Thymus (tissue), 11 donors: ENCODE data around the gene ZIC5. TPM values are rescaled to one million over a fixed set of nuclear protein-coding genes. Genes with fewer than 3 reads are reported as not detected.
A peak's percentile ranks its signal among the peaks of the same experiment; 100 is the strongest.

Source experiments
- DNase-seq, 9 donors: peaks; one replicate each; pipeline ENCODE4 v3.0.0-alpha.2; 2013; ENCODE audit warnings: low spot score in 9 of 9, low read depth in 6 of 9, missing footprints in 1 of 9
- H3K27ac ChIP-seq, 2 donors: one replicate each; pipeline ENCODE4 v1.5.1; 2013; ENCODE audit warnings: control low read depth in 1 of 2, low read depth in 1 of 2, low read length in 1 of 2, mild to moderate bottlenecking in 1 of 2, moderate library complexity in 1 of 2
- H3K27me3 ChIP-seq, 2 donors: one replicate each; pipeline ENCODE4 v1.5.1; 2013; ENCODE audit warnings: low read length in 1 of 2; ENCODE audit not compliant: control insufficient read depth in 2 of 2, insufficient read depth in 1 of 2
- H3K36me3 ChIP-seq, 2 donors: one replicate each; pipeline ENCODE4 v1.5.1; 2013; ENCODE audit warnings: low read length in 1 of 2, mild to moderate bottlenecking in 1 of 2, moderate library complexity in 1 of 2; ENCODE audit not compliant: control insufficient read depth in 2 of 2, insufficient read depth in 2 of 2
- H3K4me1 ChIP-seq, 2 donors: one replicate each; pipeline ENCODE4 v1.5.1; 2013; ENCODE audit warnings: low read length in 2 of 2; ENCODE audit not compliant: control insufficient read depth in 2 of 2, insufficient read depth in 2 of 2
- H3K4me3 ChIP-seq, 2 donors: one replicate each; pipeline ENCODE4 v1.5.1; 2013; ENCODE audit warnings: low read length in 2 of 2, control low read depth in 1 of 2, mild to moderate bottlenecking in 1 of 2
- H3K9me3 ChIP-seq, 2 donors: one replicate each; pipeline ENCODE4 v1.5.1; 2013; ENCODE audit warnings: low read length in 1 of 2, mild to moderate bottlenecking in 1 of 2; ENCODE audit not compliant: control insufficient read depth in 2 of 2, insufficient read depth in 1 of 2
- WGBS: extraction: QIAGEN DNeasy Blood & Tissue Kit; methylation state at CpG from one replicate; pipeline ENCODE4 v1.1.7; 2013; 5-methylcytosine and 5-hydroxymethylcytosine counted together
- polyA plus RNA-seq: library from polyadenylated mRNA; stranded (reverse); fragments of 200-250 nt; gene quantifications from one replicate; pipeline ENCODE4 v1.2.3, GENCODE V29; 2013
- total RNA-seq: library from RNA; stranded (reverse); fragments of 120-200 nt; gene quantifications from one replicate; pipeline ENCODE4 v1.2.4, GENCODE V29; 2013
- donor health status: healthy.

The ZIC5 gene
- total and polyA plus RNA-seq, 2 donors, result under 0.01 to 0.07 TPM

GRCh38 chr13:99994638-99995020 is 23.1 kb upstream of the ZIC5 start:
- DNase-seq, result peak in 1 of 9 donors; percentile 22
- 16% methylated on average over 1 of the region's 1 CpG for WGBS
- peaks cover 74 to 99% of the 10 kb centered on the region in 2 donors for H3K27me3 ChIP-seq
- peaks cover 0 to 19% of the 10 kb centered on the region in 2 donors for H3K9me3 ChIP-seq
- no peaks in the 10 kb centered on the region for H3K36me3 ChIP-seq
- no peak overlapping the region for H3K27ac ChIP-seq
- H3K4me1 ChIP-seq, result peaks cover 0 to 4% of the 10 kb centered on the region in 2 donors
- no peak overlapping the region for H3K4me3 ChIP-seq

DNA sequence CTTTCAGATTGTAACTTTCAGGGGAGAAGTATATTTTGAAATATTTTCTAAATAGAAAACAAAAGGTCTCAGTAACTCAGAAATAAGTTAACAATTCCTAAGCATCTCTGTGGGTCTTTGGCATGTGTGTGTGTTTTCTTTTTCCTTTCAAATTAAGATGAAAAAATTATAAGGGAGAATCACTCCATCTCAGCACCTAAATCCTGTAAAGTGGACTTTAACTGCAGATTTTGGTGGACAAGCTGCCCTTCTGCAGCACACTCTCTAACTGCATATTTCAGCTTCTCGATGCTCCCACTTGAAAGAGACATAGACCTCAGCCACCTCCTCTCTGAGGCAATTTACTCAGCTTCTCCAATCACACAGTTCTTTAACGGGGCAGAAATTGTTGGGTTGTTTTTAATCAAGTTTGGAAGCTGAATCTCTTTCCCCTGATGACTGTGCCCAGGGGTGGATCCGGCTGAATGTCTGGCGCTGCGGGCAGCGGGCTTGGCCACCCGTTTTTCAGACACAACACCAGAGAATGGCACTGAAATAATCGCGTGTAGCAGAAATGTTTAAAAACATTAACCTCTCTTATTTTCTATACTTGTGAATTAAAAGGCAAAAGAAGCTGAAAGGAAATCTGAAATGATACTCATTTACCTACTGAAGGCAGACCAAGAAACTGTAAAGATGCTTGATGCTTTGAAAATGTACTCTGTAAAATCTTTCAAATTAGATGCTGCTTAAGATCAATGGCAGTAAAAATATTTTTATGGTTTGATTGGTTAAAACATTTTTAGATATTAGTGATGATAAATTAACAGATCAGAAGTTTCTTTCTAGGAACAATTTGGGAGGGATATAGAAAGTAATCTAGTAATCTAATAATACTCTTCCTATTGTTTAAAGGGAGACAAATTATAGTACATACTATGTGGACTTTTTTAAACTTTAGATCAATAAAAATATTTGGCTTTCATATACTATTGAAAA is 22.4 kb upstream of the ZIC5 start:
- no peak overlapping the region for H3K4me3 ChIP-seq
- no peak overlapping the region for H3K27ac ChIP-seq
- H3K36me3 ChIP-seq, result no peaks in the 10 kb centered on the region
- peaks cover 0 to 10% of the 10 kb centered on the region in 2 donors for H3K4me1 ChIP-seq
- H3K27me3 ChIP-seq, result peaks cover 77 to 100% of the 10 kb centered on the region in 2 donors
- peak in 1 of 9 donors; percentile 21 for DNase-seq
- WGBS, result 13% methylated on average over 9 of the region's 9 CpGs
- H3K9me3 ChIP-seq, result peaks cover 0 to 21% of the 10 kb centered on the region in 2 donors

DNA sequence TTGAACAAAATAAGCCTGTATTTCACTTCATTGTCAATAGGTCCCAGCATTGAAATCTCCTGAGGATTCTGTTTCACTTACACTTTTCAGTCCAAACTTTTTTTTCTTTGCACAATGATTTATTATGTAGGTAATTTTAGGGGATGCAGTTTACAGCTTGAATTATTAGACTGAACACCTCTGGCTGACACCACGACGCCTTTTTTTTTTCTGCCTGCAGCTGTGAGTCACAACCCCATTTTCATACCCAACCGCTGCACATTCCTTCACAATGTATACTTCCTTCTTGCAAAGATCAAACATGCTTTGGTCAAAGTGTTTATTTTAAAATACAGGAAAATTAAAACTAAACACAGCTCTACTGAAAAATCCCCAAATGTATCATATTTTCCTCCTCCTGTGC is 21.4 kb upstream of the ZIC5 start:
- peaks cover 0 to 20% of the 10 kb centered on the region in 2 donors for H3K9me3 ChIP-seq
- H3K4me1 ChIP-seq, result peaks cover 0 to 11% of the 10 kb centered on the region in 2 donors
- WGBS, result 2% methylated on average over 3 of the region's 3 CpGs
- no peak overlapping the region for H3K4me3 ChIP-seq
- peak in 1 of 9 donors; percentile 32 for DNase-seq
- H3K27ac ChIP-seq, result no peak overlapping the region
- peaks cover 77 to 100% of the 10 kb centered on the region in 2 donors for H3K27me3 ChIP-seq
- no peaks in the 10 kb centered on the region for H3K36me3 ChIP-seq

DNA sequence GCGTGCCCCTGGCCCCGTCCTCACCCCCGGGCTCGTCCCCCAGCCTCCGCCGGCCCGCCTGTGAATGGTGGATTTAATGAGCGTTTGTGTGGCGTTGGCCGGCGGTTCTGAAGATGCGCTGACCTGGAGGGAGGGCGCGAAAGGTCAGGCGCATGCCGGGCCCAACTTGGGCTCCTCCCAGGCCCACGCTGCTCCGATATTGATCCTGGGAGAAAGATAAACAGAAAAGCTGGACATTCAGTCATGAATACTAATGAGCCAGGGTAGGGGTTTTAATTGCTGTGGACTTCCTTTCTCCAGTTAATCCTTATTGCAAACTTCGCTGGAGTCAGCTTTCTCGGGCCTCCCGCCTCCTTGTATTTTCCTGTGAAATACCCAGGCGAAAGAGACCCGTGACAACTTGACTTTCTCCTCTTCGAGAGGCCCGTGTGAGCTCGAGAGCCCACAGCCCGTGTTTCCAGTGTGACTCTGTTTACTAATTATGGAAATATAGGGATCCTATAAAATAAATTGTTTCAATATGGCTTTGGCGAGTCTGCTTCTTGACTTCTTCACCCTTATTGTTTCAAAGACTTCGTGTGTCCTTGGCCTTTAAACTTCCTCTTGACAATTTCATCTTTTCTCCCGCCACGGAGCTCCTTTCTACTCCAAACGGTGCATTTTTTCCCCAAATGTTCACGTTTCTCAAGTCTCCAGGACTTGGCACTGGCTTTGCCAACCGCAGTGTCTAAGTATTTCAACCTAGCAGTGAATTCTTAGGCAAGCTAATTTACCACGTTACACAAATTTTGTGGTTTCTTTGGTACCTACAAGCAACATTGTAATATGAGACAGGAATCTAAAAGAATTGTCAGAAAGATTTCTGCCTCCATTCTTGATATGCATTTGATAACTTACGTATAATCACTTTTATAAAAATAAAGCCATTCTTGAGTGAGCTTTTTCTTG is 20.5 kb upstream of the ZIC5 start:
- Histone ChIP-seq H3K27me3 (peaks cover 77 to 100% of the 10 kb centered on the region in 2 donors), H3K9me3 (peaks cover 1 to 14% of the 10 kb centered on the region in 2 donors), H3K4me3 (no peak overlapping the region), H3K27ac (no peak overlapping the region), H3K4me1 (peaks cover 0 to 11% of the 10 kb centered on the region in 2 donors), H3K36me3 (no peaks in the 10 kb centered on the region)
- WGBS, result 13% methylated on average over 36 of the region's 36 CpGs
- DNase-seq, result peak in 1 of 9 donors; percentile 21

GRCh38 chr13:99991013-99991827 is 19.7 kb upstream of the ZIC5 start:
- peaks cover 0 to 11% of the 10 kb centered on the region in 2 donors for H3K4me1 ChIP-seq
- H3K9me3 ChIP-seq, result peaks cover 1 to 14% of the 10 kb centered on the region in 2 donors
- H3K36me3 ChIP-seq, result no peaks in the 10 kb centered on the region
- H3K4me3 ChIP-seq, result no peak overlapping the region
- DNase-seq, result peak in 1 of 9 donors; percentile 2
- 12% methylated on average over 35 of the region's 35 CpGs for WGBS
- H3K27ac ChIP-seq, result no peak overlapping the region
- peaks cover 76 to 100% of the 10 kb centered on the region in 2 donors for H3K27me3 ChIP-seq

DNA sequence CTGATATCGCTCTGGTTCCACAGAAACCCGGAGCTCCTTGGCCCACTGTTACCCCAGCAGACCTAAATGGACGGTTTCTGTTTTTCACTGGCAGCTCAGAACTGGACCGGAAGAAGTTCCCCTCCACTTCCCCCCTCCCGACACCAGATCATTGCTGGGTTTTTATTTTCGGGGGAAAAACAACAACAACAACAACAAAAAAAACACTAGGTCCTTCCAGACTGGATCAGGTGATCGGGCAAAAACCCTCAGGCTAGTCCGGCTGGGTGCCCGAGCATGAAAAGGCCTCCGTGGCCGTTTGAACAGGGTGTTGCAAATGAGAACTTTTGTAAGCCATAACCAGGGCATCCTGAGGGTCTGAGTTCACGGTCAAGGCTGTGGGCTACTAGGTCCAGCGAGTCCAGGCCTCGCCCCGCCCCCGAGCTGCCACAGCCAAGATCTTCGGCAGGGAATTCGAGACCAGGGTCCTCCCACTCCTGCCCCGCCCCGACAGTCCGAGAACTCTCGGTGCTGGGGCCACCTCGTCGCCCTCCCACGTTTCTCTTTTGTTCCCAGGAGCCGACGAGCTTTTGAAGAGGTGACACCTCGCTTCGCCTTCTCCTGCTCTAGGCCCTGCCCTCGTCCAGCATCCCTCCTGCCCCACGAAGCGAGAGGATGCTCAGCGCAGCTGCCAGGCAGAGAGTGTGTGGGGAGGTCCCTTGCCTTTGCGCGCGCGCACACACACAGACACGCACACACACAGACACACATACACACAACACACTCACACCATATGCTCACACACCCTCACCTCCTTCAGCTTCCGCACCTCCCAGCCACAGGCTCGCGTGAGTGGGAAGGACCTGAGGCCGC is 18.8 kb upstream of the ZIC5 start:
- Histone ChIP-seq H3K27ac (no peak overlapping the region), H3K36me3 (no peaks in the 10 kb centered on the region), H3K27me3 (peaks cover 73 to 100% of the 10 kb centered on the region in 2 donors), H3K4me3 (no peak overlapping the region), H3K4me1 (peaks cover 0 to 11% of the 10 kb centered on the region in 2 donors), H3K9me3 (peaks cover 1 to 14% of the 10 kb centered on the region in 2 donors)
- WGBS, result 8% methylated on average over 42 of the region's 42 CpGs
- peak in 1 of 9 donors; percentile 7 for DNase-seq

DNA sequence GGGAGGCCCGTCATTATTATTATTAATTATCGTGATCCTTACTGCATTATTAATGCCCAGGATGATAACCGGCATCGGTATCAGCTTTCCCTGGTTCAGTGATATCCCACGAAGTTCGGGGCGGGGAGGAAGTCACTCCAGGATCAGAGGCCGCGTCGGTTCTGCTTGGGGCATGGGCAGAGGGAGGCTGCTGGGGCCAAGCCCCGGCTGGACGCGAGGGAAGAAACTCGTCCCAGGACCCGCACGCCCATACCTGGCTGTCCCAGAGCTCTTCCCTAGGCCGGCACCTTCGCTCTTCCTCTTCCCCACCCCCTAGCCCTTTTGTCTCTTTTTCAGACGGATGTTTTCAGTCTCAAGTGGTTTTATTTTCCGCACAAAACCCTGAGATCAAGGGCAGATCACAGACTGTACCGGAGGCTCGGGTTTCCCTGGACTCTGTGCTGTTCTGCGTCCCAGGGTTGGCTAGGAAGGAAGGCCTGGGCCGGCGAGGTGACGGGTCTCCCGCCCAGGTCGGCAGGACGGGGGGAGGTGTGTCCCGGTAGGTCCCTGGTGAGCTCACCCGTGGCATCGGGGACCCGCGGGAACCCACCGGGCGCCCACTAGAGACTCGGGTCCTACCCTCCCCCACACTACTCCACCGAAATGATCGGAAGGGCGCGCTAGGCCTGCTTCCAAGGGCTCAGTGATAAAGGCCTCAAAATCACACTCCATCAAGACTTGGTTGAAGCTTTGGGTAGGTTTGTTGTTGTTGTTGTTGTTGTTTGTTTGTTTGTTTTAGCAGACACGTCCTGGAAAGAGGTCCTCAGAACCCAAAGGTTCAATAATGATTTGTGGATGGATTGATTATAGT is 17.9 kb upstream of the ZIC5 start:
- peak in 1 of 9 donors; percentile 17 for DNase-seq
- Histone ChIP-seq H3K36me3 (no peaks in the 10 kb centered on the region), H3K9me3 (peaks cover 1 to 14% of the 10 kb centered on the region in 2 donors), H3K4me3 (no peak overlapping the region), H3K27me3 (peaks cover 79 to 99% of the 10 kb centered on the region in 2 donors), H3K27ac (no peak overlapping the region), H3K4me1 (peaks cover 4 to 15% of the 10 kb centered on the region in 2 donors)
- 8% methylated on average over 42 of the region's 42 CpGs for WGBS
